ENCODE measurements around the gene SRP68. TPM values are rescaled to one million over a fixed set of nuclear protein-coding genes. Genes with fewer than 3 reads are reported as not detected.
A peak's percentile ranks its signal among the peaks of the same experiment; 100 is the strongest.

The SRP68 gene
- total RNA-seq, 1 experiment from 2014 or later = 87.2 TPM

DNA sequence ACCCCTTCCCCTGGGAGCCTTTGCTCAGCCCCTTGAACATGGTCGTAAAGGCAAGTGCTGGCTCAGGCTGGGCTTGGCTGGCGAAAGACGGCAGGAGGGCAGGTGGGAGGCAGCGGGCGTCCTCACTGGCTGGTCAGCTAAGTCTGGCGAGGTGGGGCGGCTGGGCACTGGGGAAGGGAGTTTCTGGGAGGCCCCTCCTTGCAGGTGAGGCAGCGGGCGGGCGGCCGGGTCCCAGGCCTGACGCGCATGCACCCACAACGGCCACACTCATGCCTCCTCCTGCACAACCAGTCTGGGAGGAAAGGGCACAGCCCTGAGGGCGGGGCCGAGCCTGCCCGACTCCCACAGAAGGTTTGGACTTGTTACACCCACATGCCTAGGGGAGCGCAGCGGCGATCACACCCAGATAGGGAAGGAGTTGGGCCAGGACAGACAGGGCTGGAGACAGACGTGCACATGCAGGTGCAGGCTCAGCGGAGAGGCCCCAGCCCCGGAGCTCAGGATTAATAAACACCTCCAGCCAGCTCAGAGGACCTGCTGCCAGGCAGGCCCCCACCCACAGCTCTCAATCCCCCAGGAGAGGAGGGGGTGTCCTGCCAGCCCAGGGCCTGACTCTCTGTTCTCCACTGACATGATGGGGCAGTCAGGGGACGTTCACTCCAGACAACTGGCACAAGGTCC, 45.0 kb downstream of the SRP68 start, which contains the start of gene EVPL:
TSS of gene EVPL (minus strand) at position 148 of the 681 bp plus-strand sequence. CDS start at position 40, 108 bp downstream.
- in situ Hi-C loops (cut with HindIII; ENCODE audit: low sequenced_read_pairs) = loop anchor here (25.0 kb wide), 1 partner anchor 115 kb away; the partner anchor contains the start of gene MRPL38

DNA sequence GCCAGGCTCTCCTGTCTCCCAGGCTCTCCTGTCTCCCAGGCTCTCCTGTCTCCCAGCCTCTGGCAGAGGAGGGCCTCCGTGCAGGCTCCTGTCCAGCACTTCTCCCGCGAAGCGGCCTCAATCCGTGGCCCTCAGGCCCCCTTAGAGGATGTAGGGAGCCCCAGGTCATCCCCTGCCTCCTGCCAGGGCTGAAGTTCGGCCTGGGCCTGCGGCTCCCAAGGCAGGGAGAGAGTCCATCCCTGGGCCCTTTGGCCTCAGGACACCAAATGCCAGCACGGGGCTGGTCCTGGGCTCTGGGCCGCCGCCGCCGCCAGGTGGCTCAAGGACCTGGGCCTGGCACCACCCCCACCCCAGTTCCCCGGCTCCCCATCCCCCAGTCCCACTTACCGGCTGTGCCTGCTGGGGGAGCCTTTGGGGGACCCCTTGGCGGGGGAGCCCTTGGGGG, 45.6 kb downstream of the SRP68 start:
- no peak for DNase-seq (ENCODE audit: low spot score)
- in situ Hi-C loops (cut with HindIII; ENCODE audit: low sequenced_read_pairs) = loop anchor here (25.0 kb wide), 1 partner anchor 114 kb away; the partner anchor contains the start of gene MRPL38

More for the DNA sequence above, 45.0 kb downstream of the SRP68 start, which contains the start of gene EVPL:
- DNase-seq (ENCODE audit: low spot score) = no peak

DNA sequence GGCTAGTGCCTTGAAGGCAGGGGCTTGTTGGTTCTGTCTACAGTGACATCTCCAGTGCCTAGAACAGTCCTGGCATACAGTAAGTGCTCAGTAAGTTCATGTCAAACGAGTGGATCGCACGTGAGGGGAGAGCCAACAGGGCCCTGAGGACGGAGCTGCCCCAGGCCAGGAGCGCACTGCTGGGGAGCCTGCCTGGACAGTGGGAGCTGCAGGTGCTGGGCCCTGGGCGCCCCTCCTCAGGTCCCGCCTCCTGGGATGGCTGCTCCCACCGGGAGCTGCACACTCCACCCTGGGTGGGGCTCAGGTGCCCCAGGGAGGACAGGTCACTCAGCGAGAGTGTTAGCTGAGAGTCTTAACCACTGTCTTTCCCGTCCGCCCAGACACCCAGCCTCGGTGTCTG, 47.0 kb downstream of the SRP68 start:
- no peak for DNase-seq (ENCODE audit: low spot score)
- in situ Hi-C loops (cut with HindIII; ENCODE audit: low sequenced_read_pairs) = loop anchor here (25.0 kb wide), 1 partner anchor 113 kb away; the partner anchor contains the start of gene MRPL38

DNA sequence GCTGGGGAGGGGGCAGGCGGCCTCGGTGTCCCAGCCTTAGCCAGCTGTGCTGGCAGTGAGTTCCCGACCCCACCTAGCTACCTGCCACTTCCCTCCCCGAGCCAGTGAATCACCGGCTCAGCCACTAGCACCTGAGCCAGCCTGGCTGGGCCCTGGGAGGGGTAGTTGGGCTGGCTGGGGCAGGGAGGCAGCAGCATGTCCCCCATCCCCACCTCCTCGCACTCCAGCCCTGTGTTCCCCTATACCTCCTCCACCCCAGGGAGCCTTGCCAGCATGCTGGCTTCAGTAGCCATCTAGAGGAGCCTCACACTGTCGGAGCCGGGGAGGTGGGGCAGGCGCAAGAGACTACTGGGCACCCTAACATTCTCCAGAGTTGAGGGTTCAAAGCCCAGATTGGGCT, 48.0 kb downstream of the SRP68 start:
- DNase-seq (ENCODE audit: low spot score) = no peak
- in situ Hi-C loops (cut with HindIII; ENCODE audit: low sequenced_read_pairs) = no loop called here

DNA sequence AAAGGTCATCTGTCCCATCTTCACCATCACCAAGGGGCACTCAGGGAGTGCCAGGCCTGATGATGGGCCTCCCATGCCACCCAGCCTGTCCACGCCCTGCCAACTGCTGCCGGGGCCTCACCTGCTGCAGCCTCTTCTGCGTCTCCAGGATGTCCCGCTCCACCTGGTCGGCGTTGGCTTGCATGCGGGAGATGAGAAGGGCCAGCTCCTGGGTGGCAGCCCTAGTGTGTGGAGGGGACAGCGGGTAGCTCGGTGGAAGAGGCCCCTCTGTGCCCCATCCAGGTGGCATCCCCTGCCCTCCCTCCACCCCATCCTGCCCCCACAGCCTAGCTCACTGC, 48.4 kb downstream of the SRP68 start:
- in situ Hi-C loops (cut with HindIII; ENCODE audit: low sequenced_read_pairs) = no loop called here
- no peak for DNase-seq (ENCODE audit: low spot score)

DNA sequence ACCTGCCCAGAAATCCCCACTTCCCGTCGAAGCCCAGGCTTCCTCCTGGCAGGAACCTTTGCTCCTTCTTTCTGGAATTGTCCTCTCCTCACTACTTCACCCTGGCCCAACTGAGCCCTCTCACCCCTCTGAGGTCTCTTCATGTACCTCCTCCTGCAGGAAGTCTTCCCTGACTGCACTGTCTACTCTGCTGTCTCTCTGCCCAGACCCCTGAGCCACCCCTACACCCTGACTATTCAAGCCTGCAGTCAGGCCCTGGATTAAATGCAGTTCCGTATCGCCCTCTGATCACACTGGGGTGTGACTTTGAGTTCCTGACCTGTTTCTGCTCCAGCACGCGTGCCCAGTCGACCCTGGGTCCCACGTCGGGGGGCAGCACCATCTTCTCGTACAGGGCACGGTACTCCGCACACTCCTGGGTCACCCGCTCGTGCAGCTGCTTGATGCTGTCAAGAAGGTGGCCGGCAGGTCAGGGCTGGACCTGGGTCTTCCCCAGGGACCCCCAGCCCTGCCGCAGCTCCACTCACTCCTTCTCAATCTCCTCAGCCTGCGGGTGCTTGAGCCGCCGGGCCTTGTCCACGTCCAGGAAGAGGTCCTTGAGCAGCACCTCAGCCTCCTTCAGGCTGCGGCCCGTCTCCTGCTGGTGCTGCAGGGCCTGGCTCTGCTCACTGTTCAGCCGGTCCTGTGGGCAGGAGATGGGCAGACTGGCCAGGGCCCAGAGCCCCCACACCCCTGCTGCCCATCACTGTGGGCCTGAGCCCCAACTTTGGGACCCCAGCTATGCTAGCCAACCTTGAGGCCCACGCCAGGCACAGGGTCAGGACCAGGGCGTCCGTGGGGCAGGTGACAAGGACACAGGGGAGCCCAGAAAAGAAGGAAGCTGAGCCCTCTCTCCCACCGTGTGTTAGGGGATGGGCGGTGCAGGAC, 49.1 kb downstream of the SRP68 start:
- in situ Hi-C loops (cut with HindIII; ENCODE audit: low sequenced_read_pairs) = no loop called here
- DNase-seq (ENCODE audit: low spot score) = no peak

DNA sequence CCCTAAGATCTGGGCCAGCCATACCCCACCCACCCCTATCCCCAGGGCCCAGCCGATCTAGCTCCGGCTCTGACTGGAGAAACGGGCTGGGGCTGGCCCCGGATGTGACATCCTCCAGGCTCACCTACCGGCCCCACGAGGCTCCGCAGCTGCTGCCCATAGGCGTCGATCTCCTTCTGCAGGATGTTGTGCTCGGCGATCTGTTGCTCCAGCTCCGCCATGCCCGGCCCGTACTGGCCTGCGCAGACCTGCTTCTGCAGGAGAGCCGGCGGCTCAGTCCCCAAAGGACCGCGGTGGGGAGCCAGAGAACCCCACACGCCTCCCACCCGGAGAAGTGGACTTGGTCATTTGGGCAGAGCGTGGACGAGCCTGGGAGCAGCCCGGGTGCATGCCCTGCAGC, 50.0 kb downstream of the SRP68 start:
- in situ Hi-C loops (cut with HindIII; ENCODE audit: low sequenced_read_pairs) = no loop called here
- DNase-seq (ENCODE audit: low spot score) = no peak

DNA sequence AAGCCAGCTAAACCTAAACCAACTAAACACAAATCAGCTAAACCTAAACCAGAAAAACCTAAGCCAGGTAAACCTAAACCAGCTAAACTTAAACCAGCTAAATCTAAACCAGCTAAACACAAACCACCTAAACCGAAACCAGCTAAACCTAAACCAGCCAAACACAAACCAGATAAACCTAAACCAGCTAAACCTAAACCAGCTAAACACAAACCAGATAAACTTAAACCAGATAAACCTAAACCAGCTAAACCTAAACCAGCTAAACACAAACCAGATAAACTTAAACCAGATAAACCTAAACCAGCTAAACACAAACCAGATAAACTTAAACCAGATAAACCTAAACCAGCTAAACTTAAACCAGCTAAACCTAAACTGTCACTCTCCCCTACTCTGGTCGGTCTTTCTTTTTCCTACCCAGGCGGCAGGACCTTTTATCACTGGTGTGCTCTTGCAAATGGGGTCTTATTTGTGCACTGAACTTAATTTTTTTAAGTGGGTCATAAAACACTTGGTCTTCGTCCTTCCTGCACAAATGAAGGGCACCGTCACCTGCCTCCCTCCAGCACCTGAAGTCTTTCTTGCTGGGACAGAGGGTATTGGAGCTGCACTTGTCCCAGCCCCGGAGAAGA, 52.4 kb downstream of the SRP68 start:
- no peak for DNase-seq (ENCODE audit: low spot score)
- in situ Hi-C loops (cut with HindIII; ENCODE audit: low sequenced_read_pairs) = no loop called here

DNA sequence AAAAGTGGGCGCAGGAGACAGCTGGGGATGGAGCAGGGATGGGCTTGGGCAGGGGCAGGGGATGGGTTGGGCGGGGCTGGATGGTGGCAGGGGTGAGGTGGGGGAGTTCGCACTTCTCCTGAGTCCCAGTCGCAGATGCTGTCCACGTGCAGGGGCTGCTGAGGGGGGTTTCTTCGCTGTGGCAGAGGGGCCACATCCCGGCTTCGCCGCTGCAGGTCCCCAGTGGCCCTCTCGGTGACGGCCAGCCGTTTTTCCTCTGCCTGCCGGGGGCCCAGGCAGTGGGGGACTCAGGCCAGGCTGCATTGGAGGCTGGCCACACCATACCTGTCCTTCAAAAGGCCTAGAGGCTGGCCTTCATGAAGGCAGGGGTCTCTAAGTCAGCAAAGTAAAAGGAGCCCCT, 53.5 kb downstream of the SRP68 start:
- DNase-seq (ENCODE audit: low spot score) = no peak
- in situ Hi-C loops (cut with HindIII; ENCODE audit: low sequenced_read_pairs) = no loop called here

DNA sequence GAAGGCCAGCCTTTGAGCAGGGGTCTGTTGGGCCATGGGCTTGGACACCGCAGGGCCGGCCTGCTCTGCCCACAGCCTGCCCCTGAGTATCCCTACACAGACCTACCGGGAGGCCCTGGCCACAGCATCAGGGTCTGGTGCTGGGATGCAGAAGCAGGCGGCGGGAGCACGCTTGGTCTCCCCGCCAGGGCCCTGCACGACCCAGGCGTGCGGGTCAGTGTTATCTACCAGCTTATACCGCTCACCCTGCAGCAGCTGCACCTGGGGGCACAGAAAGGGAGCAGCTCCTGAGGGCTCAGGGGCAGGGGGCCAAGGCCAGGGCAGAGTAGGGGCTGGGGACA, 54.0 kb downstream of the SRP68 start:
- in situ Hi-C loops (cut with HindIII; ENCODE audit: low sequenced_read_pairs) = no loop called here
- DNase-seq (ENCODE audit: low spot score) = no peak

DNA sequence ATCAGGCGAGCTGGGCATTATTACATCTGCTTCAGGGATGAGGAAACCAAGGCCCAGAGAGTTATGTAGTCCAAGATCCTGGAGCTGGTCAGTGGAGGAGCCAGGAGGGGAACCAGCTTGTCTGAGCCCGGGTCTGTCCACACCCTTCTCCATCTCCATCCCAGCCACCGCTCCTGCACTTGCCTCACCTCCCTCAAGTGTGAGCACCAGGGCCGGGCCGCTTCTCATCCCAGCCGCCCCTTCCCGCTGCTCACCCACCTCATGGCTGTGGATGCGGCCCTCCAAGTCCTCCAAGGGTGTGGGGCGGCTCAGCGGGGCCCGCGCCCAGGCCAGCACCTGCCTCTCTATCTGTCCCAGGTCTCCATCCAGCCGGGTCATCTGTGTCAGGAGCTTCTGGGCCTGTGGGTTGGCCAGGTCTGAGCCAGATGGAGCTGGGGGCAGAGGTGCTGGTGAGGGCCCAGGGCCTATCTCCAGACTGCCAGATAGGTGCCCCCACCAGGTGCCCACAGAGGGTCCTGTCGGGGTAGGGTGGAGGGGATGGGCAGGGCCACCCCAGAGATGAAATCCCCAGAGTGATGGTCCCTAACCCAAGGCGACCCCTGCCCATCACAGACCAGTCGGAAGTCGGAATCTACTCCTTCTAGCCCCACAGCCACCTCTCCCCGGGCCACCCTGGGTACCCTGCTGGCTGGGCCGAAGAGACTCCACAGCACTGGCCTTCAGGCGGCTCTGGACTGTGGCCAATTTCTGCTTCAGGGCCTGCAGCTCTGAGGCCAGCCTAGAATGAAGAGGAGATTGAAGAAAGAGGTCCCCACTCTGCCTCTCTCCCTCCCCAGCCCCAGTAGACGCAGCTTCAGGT, 54.6 kb downstream of the SRP68 start:
- DNase-seq (ENCODE audit: low spot score) = no peak
- in situ Hi-C loops (cut with HindIII; ENCODE audit: low sequenced_read_pairs) = no loop called here

DNA sequence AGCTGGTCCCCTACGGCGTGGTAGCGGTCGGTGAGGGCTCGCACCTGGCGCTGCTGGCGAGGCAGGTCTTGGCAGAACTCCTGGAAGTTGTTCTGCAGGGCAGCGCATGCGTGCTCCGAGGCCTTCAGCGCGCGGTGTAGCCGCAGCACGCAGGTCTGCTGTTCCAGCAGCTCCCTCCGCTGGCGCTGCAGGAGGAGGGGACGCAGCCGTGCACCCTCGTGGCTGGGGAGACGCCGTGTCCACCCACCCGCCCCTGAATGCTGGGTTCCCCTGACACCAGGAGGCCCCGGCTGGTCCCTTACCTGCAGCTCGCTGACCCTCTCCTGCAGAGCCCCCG, 57.4 kb downstream of the SRP68 start:
- DNase-seq (ENCODE audit: low spot score) = peak; percentile 46
- in situ Hi-C loops (cut with HindIII; ENCODE audit: low sequenced_read_pairs) = no loop called here

DNA sequence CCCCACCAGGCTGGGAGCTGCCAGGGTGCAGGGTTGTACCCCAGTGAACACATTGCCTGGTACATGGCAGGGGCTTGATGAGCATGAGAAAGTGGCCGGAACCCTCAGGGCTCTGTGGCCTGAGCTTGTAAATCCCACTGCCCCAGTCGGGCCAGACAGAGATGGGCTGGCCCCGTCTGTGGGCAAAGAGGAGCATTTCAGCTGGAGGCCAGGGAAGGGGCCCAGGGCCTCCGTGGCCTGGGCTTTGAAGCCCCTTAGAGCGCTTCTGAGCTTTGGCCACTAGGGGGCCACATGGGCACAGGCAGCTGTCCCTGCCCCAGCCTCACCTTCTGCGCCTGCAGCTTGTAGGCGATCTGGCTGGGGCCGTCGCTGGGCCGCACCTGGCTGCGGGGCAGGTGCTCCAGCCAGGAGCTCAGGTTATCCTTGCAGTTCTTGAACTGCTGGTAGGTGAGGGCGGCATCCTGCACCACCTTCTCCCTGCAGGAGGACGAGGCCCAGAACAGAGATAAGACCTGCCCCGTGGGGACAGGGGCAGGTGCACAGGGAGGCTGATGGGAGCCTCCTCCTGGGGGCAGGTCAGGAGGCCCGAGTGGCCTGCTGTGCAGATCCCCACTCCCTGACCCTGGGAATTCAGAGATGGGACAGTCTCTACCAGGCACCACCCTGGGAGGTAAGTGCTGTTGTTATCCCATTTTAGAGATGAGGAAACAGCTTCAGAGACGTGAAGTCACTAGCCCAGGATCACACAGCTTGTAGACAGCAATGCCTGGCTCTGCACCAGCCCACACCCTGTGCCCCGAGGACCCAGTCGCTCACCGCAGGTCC, 58.0 kb downstream of the SRP68 start:
- in situ Hi-C loops (cut with HindIII; ENCODE audit: low sequenced_read_pairs) = no loop called here
- peak; percentile 71 for DNase-seq (ENCODE audit: low spot score)

DNA sequence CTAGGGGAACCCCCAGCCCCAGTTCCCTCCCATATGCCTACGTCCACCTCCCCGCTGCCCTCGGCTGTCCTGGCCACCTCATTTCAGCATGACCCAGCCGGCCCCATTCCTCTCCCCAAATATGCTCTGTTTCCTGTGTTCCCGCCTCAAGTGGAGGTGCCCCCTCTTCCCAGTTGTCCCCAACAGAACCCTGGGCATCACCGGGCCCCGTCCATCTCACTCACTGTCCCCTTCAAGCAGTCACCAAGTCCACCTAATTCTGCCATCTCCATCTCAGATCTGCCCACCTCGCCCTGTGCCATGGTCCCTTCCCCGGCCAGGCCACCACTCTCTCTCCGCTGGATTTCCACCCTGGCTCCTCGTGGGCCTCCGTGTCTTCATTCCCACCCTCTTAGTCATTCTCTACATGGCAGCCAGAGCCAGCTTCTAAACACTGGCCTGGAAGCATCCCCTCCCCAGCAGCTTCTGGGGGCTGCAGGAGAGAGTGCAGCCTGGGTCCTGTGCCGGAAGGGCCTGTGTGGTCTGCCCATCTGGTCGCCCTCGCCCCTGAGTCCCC, 58.9 kb downstream of the SRP68 start:
- DNase-seq (ENCODE audit: low spot score) = no peak
- in situ Hi-C loops (cut with HindIII; ENCODE audit: low sequenced_read_pairs) = no loop called here

DNA sequence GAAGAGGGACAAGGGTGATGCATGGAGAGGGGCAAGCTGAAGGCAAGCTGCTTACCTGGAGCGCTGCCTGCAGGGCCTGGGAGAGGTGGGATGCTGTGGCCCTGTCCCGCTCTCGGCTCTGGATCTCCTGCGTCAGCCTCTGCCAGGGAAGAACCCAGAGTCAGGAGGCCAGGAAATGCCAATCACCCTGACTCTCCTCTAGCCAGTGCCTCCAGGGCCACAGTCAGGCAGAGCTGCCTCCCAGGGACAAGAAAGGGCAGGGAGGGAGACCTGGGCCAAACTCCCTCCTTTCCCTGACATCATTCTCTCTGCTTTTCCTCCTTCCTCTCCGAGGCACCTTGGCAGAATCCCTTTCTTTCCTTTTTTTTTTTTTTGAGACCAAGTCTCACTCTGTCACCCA, 60.4 kb downstream of the SRP68 start:
- DNase-seq (ENCODE audit: low spot score) = no peak
- in situ Hi-C loops (cut with HindIII; ENCODE audit: low sequenced_read_pairs) = no loop called here

DNA sequence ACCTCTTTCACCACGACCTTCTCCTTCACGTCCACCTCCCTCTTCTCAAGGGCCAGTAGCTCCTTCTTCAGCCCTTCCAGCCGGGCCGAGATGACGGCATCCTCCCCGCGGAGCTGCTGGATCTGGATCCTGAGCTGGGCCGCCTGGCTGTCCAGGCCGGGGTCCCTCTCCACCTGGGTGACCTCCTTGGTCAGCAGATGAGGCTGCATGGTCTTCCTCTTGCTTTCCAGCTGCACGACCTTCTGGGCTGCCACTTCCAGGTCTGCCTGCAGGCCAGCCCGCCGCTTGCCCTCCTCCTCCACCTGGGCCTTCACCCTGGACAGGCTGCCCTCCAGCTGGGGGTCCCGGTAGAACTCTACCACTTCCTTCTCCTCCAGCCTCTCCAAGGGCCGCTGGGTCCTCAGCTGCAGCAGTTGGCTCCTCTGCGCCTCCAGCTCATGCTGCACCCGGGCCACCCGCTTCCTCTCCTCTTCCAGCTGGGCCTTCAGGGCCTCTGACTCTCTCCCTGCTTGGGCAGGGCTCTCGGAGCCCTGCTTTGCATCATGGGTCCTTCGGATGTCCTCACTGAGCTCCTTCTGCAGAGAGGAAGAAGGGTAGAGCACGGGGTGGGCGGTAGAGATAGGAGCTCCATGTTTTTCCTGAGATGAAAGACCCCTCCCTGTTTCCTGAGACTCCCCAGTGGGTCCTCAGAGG, 62.2 kb downstream of the SRP68 start:
- no peak for DNase-seq (ENCODE audit: low spot score)
- in situ Hi-C loops (cut with HindIII; ENCODE audit: low sequenced_read_pairs) = no loop called here

DNA sequence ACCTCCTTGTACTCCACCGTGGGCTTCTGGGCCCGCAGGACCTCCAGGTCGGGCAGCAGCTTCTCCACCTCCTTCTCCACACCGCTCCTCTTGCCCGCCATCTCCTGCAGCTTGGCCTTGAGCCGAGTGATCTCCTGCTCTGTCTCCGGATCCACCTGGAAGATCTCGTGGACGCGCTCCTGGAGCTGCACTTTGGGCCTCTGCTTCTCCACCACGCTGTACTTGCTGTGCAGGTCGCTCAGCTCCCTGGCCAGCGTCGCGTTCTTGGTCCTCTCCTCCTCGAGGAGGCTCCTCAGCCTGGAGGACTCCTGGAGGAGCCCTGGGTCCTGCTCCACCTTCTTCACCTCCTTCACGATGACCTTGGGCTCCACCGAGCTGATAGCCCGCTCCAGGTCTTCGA, 62.9 kb downstream of the SRP68 start:
- in situ Hi-C loops (cut with HindIII; ENCODE audit: low sequenced_read_pairs) = no loop called here

More for the DNA sequence above, 62.9 kb downstream of the SRP68 start:
- DNase-seq (ENCODE audit: low spot score) = no peak
